GM18502 (cell line): Measurements from ENCODE around the gene TMED10.

Source experiments
- ATAC-seq: cut with Tn5 transposase; IDR thresholded peaks from one replicate; pipeline ENCODE4 v1.9.1; 2021; ENCODE audit warnings: mild to moderate bottlenecking; ENCODE audit not compliant: unreplicated experiment, poor library complexity

TMED10 gene

GRCh38 chr14:75176142-75176820, at the start of gene TMED10:
TMED10 (minus strand) TSS chr14:75176612; CDS start chr14:75176579, 33 bp downstream.
- ATAC-seq = peak; percentile 77

DNA sequence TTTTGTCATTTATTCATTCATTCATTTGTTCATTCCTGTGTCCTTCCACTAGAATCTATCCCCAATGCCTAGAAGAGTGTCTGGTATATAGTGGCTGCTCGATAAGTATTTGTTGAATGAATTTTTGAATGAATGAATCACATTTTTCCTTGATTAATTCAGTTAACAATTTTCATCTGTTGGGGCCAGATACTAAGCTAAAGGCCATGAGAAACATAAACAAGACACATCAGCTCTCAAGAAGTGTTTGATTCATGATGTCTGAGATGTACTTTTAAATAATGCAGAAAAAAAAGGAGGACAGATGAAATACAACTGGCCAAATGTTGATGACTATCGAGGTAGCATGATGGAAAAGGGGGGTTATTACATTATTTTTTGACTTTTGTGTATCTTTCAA, 48.1 kb upstream of the TMED10 start:
- no peak for ATAC-seq

DNA sequence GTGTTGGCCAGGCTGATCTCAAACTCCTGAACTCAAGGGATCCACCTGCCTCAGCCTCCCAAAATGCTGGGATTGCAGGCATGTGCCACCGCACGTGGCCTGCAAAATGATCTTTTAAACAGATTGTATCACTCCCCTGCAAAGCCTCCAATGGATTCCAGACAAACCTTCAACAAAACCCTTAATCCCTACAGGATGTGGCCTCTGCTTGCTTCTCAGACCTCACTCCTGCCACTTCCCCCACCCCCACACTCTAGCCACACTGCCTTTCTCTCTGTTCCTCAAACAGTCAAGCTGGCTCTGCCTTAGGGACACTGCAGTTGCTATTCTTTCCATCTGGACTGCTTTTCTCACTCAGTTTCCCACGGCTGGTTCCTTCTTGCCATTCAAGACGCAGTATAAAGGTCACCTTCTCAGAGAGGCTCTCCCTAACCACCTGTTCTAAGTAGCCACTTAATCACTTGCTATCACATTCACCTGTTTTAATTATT, 47.3 kb upstream of the TMED10 start:
- peak; percentile 57 for ATAC-seq

DNA sequence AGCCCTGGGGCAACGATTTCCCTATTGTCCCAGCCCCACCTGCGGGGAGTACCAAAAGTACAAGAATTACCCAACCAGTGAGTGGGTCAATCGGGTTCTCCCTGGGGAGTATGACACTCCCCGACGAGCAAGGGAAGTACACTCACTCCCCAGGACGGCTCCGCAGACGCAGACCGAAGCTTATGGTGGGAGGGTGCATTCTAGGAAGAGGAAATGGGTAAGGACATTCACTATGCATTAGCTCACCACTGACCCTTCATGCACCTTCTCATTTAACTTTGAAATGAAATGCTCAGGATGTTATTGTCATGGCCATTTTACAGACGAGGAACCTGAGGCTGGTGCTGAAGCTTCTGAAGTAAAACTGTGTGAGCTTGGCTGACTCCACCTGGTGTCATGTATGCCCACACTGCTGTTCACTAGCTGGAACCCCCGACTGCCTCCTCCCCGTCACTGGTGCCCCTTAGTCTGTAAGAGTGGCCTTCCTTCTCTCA, 45.8 kb upstream of the TMED10 start:
- ATAC-seq = peak; percentile 54

GRCh38 chr14:75221797-75222196, 45.4 kb upstream of the TMED10 start:
- ATAC-seq = no peak

- no peak for ATAC-seq
These were observed 43.7 kb upstream of the TMED10 start for GRCh38 chr14:75220156-75220555.

DNA sequence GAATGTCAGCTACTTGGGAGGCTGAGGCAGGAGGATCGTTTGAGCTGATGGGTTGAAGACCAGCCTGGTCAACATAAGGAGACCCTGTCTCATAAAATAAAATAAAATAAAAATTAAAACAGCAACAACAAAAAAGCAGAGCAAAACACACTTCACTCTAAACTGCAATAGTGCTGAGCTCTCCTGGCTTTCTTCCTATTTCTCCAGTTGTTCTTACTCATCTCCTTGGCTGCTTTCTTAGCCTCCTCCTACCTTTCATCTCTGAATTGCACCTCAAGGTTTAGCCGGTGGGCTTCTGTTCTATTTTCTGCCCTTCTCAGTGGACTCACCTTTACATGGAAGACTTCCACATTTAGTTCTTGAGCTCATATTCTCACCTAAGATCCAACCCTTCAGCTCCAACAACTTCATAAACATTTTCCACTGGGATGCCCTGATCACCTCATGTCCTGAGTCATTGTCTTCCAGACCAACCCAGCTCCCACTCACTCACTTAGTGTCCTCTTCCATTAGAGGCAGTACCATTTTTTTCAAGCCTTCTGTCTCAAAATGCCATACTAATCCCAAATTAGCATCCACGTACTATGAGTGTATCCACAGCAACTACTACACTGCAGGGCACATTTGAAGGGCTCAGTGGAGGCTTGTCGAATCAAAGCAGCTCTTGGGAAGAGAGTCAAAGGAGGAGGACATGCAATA, 41.2 kb upstream of the TMED10 start:
- no peak for ATAC-seq

- no peak for ATAC-seq
These were observed 40.1 kb upstream of the TMED10 start for GRCh38 chr14:75216427-75217006.

DNA sequence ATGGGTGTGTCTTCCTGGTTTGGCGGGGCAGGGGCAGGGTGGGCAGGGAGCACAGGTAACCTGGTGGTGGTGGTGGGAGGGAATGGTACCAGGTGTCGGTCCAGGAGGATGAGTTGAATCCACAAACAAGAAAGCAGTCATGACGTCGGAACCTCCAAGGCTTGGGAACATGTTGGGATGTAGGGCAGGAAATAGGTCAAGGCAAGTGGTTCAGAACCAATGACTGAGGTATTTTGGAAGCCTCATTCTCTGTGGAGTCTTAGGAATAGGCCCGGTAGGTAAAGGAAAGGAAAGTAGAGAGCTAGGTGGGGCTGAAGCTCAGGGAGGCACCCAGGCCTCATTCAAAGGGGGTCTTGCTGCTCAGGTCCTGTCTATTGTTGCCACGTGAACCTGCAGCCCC, 39.1 kb upstream of the TMED10 start:
- ATAC-seq = no peak

DNA sequence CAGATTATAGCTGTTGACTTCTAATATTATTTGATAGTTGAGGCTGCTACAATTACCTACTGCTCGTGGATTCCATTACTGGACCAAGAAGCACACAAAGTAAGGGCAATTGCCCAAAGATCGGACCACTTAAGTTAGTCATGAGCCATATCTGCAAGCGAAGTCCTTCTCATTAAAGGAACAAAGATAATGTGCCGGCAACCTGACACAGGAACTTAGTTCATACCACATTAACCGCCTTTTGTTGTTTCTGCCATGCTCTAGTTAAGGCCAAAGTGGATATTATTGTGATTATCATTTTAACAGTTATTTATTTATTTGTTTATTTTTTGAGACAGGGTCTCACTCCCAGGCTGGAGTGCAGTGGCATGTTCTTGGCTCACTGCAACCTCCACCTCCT, 38.1 kb upstream of the TMED10 start:
- no peak for ATAC-seq

DNA sequence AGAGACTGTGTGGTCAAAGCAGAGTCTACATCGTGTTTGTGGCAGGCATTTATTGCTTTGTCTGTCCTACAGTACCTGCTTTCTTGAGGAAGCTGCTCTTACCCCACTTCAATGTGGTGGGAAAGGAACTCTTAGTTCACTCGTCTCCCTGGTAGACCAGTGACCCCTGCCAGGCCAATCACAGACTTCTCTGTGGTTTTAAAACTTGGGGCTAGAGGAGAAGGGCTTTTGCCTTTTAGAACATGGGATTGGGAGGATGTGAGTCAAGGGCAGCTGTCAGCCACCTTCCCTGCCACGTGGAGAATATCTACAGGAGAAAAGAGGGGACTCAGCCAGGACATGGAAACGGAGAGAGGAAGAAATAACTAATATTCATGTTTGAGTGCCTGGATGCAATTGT, 36.8 kb upstream of the TMED10 start:
- no peak for ATAC-seq

DNA sequence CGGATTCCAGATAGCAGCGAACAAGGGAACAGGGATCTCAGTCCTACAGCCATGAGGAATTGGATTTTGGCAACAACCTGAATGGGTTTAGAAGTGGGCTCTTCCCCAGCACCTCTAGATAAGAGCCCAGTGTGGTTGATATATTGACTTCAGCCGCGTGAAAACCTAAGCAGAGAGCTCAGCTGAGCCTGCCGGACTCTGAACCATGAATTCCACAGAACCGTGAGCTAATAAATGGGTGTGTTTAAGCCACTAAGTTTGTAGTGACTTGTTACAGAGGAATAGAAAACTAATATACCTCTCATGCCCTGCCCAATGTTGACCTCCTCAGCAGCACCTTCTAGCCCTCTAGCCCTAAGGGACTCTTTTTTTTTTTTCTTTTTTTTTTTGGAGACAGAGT, 32.4 kb upstream of the TMED10 start:
- no peak for ATAC-seq

GRCh38 chr14:75206190-75206589, 29.8 kb upstream of the TMED10 start:
- ATAC-seq = no peak

DNA sequence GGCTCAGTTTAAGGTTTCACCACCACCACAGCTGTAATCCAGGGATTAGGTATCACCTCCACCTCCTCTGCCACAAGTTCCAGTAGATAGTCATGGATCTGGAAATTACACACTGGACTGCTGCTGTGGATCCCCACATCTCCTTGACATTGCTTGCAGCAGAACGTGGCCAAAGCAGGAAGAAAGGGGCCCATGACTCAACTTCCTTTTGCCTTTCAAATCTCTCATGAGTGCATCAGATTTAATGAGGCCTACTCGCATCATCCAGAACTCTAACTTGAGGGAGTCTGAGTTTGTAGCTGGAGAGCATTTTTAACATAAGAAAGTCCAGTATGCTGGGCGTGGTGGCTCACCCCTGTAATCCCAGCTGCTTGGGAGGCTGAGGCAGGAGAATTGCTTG, 29.2 kb upstream of the TMED10 start:
- no peak for ATAC-seq

- no peak for ATAC-seq
These were observed 27.7 kb upstream of the TMED10 start for GRCh38 chr14:75204116-75204515.

DNA sequence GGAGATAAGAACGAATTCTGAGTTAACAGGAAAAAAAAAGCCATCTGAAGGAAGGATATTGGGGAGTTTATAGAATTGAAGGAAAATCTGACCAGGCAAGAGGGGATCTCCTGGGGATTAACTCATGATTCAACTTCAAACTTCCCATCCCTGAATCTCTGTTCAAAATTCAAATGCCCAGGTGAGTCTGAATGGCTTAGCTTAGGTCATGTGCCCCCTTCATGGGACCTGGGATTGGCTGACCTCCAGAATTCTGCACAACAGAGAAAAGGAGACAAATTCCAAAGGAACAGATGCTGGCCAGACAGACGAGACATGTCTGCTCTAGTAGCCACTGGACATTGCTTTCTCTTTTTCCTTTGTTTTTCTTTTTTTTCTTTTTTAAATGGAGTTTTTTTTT, 26.2 kb upstream of the TMED10 start:
- no peak for ATAC-seq

DNA sequence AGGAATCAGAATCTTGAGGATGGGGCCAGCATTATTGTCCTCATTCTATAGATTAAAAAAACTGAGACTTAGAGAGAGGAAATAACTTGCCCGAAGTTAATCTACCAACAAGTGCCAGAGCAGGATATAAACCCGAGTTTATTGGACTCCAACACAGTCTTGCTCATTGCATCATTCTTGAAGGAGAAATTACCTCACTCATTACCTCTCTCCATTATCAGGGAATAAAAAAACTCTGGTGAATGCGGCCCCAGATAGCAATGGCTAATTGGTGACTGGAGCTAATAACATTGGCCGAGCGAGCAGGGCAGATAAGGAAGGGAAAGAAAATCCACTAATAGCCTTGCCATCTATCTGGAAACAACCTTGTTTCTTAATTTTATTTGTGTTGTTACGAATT, 24.7 kb upstream of the TMED10 start:
- no peak for ATAC-seq

- no peak for ATAC-seq
These were observed 24.0 kb upstream of the TMED10 start for GRCh38 chr14:75200451-75200850.

DNA sequence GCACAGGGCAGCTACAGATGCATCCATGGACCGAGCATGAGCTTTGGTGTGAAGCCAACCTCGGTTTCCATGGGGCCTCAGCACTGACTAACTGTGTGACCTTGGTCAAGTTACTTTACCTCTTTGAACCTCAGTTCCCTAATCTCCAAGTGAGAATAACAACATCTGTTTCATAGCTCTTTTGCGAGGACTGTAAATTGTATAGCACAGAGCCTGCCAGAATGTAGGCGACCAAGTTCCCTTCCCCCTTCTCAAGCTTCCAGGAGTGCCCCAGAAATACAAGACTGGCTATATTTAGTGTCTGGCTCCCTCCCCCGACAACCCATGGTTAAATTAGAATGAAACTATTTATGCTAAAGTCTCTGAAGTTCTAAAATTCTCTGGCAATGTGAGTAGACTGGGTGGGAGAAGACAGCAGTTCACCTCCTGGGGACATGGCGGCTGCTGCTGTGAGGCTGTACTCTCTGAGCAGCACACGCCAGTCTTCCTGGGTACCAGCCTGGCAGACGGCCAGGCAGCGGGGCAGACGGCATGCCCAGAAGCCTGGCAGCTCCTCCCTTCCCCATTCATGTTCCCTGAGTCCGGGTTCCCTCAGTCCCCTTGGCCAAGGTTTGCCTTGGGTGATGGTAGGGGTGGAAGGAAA, 22.0 kb upstream of the TMED10 start:
- ATAC-seq = no peak

DNA sequence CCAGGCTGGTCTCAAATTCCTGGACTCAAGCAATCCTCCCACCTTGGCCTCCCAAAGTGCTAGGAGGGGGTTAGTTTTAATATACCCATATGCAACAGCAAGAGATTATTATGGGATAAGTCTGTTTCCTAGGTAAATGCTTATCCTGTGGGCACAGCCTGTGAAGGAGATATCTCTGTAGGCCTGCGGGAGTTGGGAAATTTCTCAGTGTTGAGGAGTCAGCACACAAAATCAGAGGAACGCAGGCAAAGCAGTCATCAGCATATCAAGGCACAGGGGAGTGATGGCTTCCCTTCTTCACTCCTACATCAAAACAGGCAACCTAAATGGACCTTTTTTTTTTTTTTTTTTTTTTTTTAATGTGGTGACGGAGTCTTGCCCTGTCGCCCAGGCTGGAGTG, 20.9 kb upstream of the TMED10 start:
- ATAC-seq = no peak

GRCh38 chr14:75196468-75196867, 20.1 kb upstream of the TMED10 start:
- ATAC-seq = no peak
